Activated B cell treated with CpG ODN at 0.5 μM for 24 hours (primary cell): ENCODE results near the gene FBXL2. TPM values are rescaled to one million over a fixed set of nuclear protein-coding genes. Genes with fewer than 3 reads are reported as not detected.

ENCODE experiments used
- ATAC-seq: fragments of 200-7000 bp; cut with Tn5 transposase; one replicate; pipeline ENCODE4 v1.10.0; 2021; ENCODE audit warnings: low read depth, mild to moderate bottlenecking, moderate library complexity
- CTCF ChIA-PET: fragments of 350-600 bp; sonication (Branson Sonifier 250); formaldehyde crosslinking; loops from one replicate; lab custom pipeline; 2021; ENCODE audit warnings: antibody characterized with exemption; lab: Charles Lee
- POLR2A ChIA-PET: fragments of 350-600 bp; sonication (Branson Sonifier 250); formaldehyde crosslinking; loops from one replicate; lab custom pipeline; 2021; ENCODE audit warnings: antibody characterized with exemption; lab: Charles Lee
- DNase-seq: peaks from one replicate; pipeline ENCODE4 v3.0.0; 2022
- H3K27ac Mint-ChIP-seq: one replicate; pipeline ENCODE4 v1.8.0; 2020; ENCODE audit warnings: mixed read lengths
- H3K27me3 Mint-ChIP-seq: one replicate; pipeline ENCODE4 v1.8.0; 2021; ENCODE audit warnings: mixed read lengths
- H3K36me3 Mint-ChIP-seq: one replicate; pipeline ENCODE4 v1.8.0; 2021; ENCODE audit warnings: low read depth, mixed read lengths
- H3K4me1 Mint-ChIP-seq: one replicate; pipeline ENCODE4 v1.8.0; 2021; ENCODE audit warnings: mixed read lengths
- H3K4me3 Mint-ChIP-seq: one replicate; pipeline ENCODE4 v1.8.0; 2020; ENCODE audit warnings: mild to moderate bottlenecking, mixed read lengths
- H3K9me3 Mint-ChIP-seq: one replicate; pipeline ENCODE4 v1.8.0; 2020; ENCODE audit warnings: mixed read lengths
- intact Hi-C: fragments of 100-400 bp; cut with micrococcal nuclease; formaldehyde crosslinking; loops from one replicate; pipeline ENCODE4 v1.15.1; 2024
- total RNA-seq: library from RNA; stranded (reverse); gene quantifications from 2 replicates; pipeline ENCODE4 v1.2.3, GENCODE V29; 2022
- TF ChIP-seq, protein P1 (sequence below): fragments of 200-600 bp; IDR thresholded peaks from one replicate; pipeline ENCODE4 v1.8.0; 2022; ENCODE audit warnings: antibody characterized with exemption, mild to moderate bottlenecking

FBXL2 gene
- total RNA-seq, 1 donor from 2014 or later, result not detected

DNA sequence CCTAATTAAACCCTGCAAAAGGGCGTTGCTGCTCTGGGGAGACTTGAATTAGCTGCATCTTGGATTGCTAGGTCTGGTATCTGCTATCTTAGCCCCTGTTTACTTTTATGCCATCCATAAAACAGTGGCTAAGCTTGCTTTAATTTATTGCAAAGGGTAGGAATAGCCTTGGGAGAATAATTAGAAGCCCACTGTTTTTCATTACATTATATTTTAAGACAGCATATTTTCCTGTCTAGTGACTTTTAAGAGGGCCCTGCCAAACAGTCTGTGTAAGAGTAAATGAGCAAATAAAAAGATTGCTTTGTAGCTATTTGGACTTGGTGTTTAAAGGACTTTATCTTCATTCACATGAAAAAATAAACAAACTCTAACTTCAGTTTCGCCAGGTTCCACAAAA is 41.2 kb upstream of the FBXL2 start:
- POLR2A ChIA-PET, result no interaction called here
- Mint-ChIP-seq H3K4me1 (peaks cover 3% of the 10 kb centered on the region), H3K36me3 (no peaks in the 10 kb centered on the region), H3K4me3 (no peak overlapping the region), H3K9me3 (peaks cover 10% of the 10 kb centered on the region), H3K27me3 (peaks cover 15% of the 10 kb centered on the region), H3K27ac (no peak overlapping the region)
- ATAC-seq, result no peak
- no peak for DNase-seq
- intact Hi-C loops, result no loop called here
- TF ChIP-seq, protein P1, sequence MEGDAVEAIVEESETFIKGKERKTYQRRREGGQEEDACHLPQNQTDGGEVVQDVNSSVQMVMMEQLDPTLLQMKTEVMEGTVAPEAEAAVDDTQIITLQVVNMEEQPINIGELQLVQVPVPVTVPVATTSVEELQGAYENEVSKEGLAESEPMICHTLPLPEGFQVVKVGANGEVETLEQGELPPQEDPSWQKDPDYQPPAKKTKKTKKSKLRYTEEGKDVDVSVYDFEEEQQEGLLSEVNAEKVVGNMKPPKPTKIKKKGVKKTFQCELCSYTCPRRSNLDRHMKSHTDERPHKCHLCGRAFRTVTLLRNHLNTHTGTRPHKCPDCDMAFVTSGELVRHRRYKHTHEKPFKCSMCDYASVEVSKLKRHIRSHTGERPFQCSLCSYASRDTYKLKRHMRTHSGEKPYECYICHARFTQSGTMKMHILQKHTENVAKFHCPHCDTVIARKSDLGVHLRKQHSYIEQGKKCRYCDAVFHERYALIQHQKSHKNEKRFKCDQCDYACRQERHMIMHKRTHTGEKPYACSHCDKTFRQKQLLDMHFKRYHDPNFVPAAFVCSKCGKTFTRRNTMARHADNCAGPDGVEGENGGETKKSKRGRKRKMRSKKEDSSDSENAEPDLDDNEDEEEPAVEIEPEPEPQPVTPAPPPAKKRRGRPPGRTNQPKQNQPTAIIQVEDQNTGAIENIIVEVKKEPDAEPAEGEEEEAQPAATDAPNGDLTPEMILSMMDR, result no peak
- CTCF ChIA-PET, result no interaction called here

- ATAC-seq (no peak), DNase-seq (no peak)
- H3K9me3 Mint-ChIP-seq, result peaks cover 10% of the 10 kb centered on the region
- H3K27ac Mint-ChIP-seq, result no peak overlapping the region
- H3K36me3 Mint-ChIP-seq, result no peaks in the 10 kb centered on the region
- intact Hi-C loops, result no loop called here
- ChIA-PET POLR2A (no interaction called here), CTCF (no interaction called here)
- peaks cover 18% of the 10 kb centered on the region for H3K27me3 Mint-ChIP-seq
- no peaks in the 10 kb centered on the region for H3K4me1 Mint-ChIP-seq
- TF ChIP-seq, protein P1, result no peak
- H3K4me3 Mint-ChIP-seq, result no peak overlapping the region
Observed at GRCh38 chr3:33237439-33237838, 39.8 kb upstream of the FBXL2 start.

DNA sequence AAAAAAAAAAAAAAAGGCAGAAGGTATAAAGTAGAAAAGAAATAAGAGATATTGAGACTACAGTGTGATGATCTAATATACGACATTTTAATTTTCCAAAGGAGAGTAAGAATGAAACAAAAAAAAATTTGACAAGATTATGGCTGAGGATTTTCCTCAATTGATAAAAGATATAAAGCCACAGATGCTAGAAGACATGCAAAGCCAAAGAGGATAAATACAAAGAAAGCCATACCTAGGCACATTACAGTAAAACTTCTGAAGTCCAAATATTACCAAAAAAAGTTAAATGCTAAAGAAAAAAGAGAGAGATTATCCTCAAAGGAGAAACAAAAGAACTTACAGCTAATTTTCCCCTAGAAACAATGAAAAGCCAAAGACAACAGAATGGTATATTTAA is 38.3 kb upstream of the FBXL2 start:
- Mint-ChIP-seq H3K27me3 (peaks cover 19% of the 10 kb centered on the region), H3K36me3 (no peaks in the 10 kb centered on the region), H3K4me1 (no peaks in the 10 kb centered on the region), H3K27ac (no peak overlapping the region), H3K4me3 (no peak overlapping the region), H3K9me3 (peaks cover 10% of the 10 kb centered on the region)
- ATAC-seq, result no peak
- intact Hi-C loops, result no loop called here
- TF ChIP-seq, protein P1, result no peak
- CTCF ChIA-PET, result no interaction called here
- DNase-seq, result no peak
- POLR2A ChIA-PET, result no interaction called here

DNA sequence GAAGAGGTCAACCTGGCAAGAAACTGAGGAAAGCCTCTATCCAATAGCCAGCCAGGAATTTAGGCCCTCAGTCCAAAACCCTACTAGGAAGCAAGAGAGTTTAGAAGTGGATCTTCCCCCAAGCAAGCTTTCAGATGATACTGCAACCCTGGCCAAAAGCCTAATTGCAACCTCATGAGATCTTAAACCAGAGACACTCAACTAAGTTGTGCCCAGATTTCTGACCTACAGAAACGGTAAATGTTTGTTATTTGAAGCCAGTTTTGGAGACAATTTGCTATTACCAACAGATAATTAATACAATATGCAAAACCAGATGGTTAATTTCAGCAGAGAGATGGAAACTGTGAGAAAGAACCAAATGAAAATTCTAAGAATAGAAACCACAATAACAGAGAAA is 37.0 kb upstream of the FBXL2 start:
- Mint-ChIP-seq H3K36me3 (no peaks in the 10 kb centered on the region), H3K4me3 (no peak overlapping the region), H3K9me3 (peaks cover 10% of the 10 kb centered on the region), H3K27ac (no peak overlapping the region), H3K27me3 (peaks cover 16% of the 10 kb centered on the region), H3K4me1 (no peaks in the 10 kb centered on the region)
- ATAC-seq, result no peak
- DNase-seq, result no peak
- ChIA-PET POLR2A (no interaction called here), CTCF (no interaction called here)
- TF ChIP-seq, protein P1, result no peak
- intact Hi-C loops, result no loop called here

- H3K9me3 Mint-ChIP-seq, result no peaks in the 10 kb centered on the region
- intact Hi-C loops, result no loop called here
- no peaks in the 10 kb centered on the region for H3K36me3 Mint-ChIP-seq
- H3K27me3 Mint-ChIP-seq, result peaks cover 12% of the 10 kb centered on the region
- TF ChIP-seq, protein P1, result no peak
- DNase-seq (no peak), ATAC-seq (no peak)
- ChIA-PET CTCF (no interaction called here), POLR2A (no interaction called here)
- H3K4me1 Mint-ChIP-seq, result no peaks in the 10 kb centered on the region
- H3K4me3 Mint-ChIP-seq, result no peak overlapping the region
- no peak overlapping the region for H3K27ac Mint-ChIP-seq
Observed at GRCh38 chr3:33246786-33247185, 30.5 kb upstream of the FBXL2 start.
